ENCODE data around the gene SETD1B. TPM values are rescaled to one million over a fixed set of nuclear protein-coding genes. Genes with fewer than 3 reads are reported as not detected.
A peak's percentile ranks its signal among the peaks of the same experiment; 100 is the strongest.

SETD1B gene
- total and polyA plus RNA-seq, 5 donors, result 7.6 to 14.9 (median 13.0) TPM

- intact Hi-C loops (cut with DNase I), result no loop called here
- no peaks in the 10 kb centered on the region for H3K27me3 ChIP-seq (ENCODE audit: control insufficient read depth, insufficient read depth)
- ATAC-seq (no peak), DNase-seq (peak in 1 of 3 donors; percentile 13)
- H3K4me3 ChIP-seq (ENCODE audit: low read length), result no peak overlapping the region
- 95% methylated on average over 11 of the region's 11 CpGs for WGBS
- no peak overlapping the region for H3K27ac ChIP-seq (ENCODE audit: low read length)
- H3K9me3 ChIP-seq (ENCODE audit: control insufficient read depth, low read length), result no peaks in the 10 kb centered on the region
- no peaks in the 10 kb centered on the region for H3K4me1 ChIP-seq (ENCODE audit: control insufficient read depth, insufficient read depth, low read length)
Observed at GRCh38 chr12:121780429-121780828, 23.4 kb upstream of the SETD1B start.

DNA sequence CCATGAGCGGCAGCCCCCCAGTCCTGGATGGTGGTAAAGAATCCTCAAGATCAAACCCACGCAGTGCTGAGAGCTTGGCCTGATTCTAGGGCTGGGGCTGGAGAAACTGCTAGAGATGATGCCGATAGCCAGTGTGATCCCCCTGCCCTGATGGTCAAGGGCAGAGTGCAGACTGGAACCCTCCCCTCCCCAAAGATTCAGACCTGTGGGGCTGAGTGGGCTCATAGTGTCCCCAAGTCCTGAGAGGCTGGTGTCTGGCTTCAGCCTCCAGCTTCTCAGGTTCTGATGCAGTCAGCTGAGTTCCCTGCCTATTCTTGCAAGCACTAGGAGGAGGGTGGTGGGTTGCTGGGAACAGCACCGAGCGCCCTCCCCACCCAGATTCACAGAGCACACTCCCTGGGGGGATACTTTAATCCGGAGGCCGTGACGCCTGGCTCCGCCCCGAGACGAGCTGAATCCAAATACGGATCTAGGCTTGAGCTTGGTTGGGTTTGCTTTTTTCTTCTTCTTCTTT lies 22.3 kb upstream of the SETD1B start:
- DNase-seq (peak in 2 of 3 donors; percentile 72 to 73), ATAC-seq (peak; percentile 18 to 33)
- H3K9me3 ChIP-seq (ENCODE audit: control insufficient read depth, low read length), result no peaks in the 10 kb centered on the region
- H3K4me1 ChIP-seq (ENCODE audit: control insufficient read depth, insufficient read depth, low read length), result no peaks in the 10 kb centered on the region
- WGBS, result 39% methylated on average over 12 of the region's 12 CpGs
- no peak overlapping the region for H3K4me3 ChIP-seq (ENCODE audit: low read length)
- H3K27ac ChIP-seq (ENCODE audit: low read length), result no peak overlapping the region
- no peaks in the 10 kb centered on the region for H3K27me3 ChIP-seq (ENCODE audit: control insufficient read depth, insufficient read depth)
- intact Hi-C loops (cut with DNase I), result no loop called here

- intact Hi-C loops (cut with DNase I), result no loop called here
- H3K9me3 ChIP-seq (ENCODE audit: control insufficient read depth, low read length), result no peaks in the 10 kb centered on the region
- WGBS, result 40% methylated on average over 14 of the region's 14 CpGs
- DNase-seq (peak in 1 of 3 donors; percentile 26), ATAC-seq (peak; percentile 9 to 22)
- no peaks in the 10 kb centered on the region for H3K27me3 ChIP-seq (ENCODE audit: control insufficient read depth, insufficient read depth)
- no peak overlapping the region for H3K27ac ChIP-seq (ENCODE audit: low read length)
- no peaks in the 10 kb centered on the region for H3K4me1 ChIP-seq (ENCODE audit: control insufficient read depth, insufficient read depth, low read length)
- no peak overlapping the region for H3K4me3 ChIP-seq (ENCODE audit: low read length)
Observed at GRCh38 chr12:121781998-121782979, 21.5 kb upstream of the SETD1B start.

DNA sequence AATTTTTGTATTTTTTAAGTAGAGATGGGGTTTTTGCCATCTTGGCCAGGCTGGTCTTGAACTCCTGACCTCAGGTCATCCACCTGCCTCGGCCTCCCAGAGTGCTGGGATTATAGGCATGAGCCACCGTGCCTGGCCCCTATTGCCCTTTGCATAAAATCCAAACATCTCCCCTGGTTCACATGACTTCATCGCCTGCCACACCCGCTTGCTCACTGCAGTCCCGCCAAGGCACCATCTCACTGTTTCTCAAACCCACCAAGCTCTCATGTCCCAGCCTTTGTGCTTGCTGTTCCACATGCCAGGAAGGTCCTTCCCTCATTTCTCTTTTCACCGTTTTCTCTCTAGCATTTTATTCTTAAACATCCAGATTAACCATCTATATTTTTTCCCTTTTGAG lies 20.0 kb upstream of the SETD1B start:
- Histone ChIP-seq H3K27ac (ENCODE audit: low read length) (no peak overlapping the region), H3K4me1 (ENCODE audit: control insufficient read depth, insufficient read depth, low read length) (no peaks in the 10 kb centered on the region), H3K27me3 (ENCODE audit: control insufficient read depth, insufficient read depth) (no peaks in the 10 kb centered on the region), H3K9me3 (ENCODE audit: control insufficient read depth, low read length) (no peaks in the 10 kb centered on the region), H3K4me3 (ENCODE audit: low read length) (no peak overlapping the region)
- WGBS, result 77% methylated on average over 6 of the region's 6 CpGs
- DNase-seq, result peak in 1 of 3 donors; percentile 24
- ATAC-seq, result no peak
- intact Hi-C loops (cut with DNase I), result no loop called here

GRCh38 chr12:121784460-121784859 lies 19.3 kb upstream of the SETD1B start:
- Histone ChIP-seq H3K9me3 (ENCODE audit: control insufficient read depth, low read length) (no peaks in the 10 kb centered on the region), H3K27me3 (ENCODE audit: control insufficient read depth, insufficient read depth) (no peaks in the 10 kb centered on the region), H3K4me1 (ENCODE audit: control insufficient read depth, insufficient read depth, low read length) (no peaks in the 10 kb centered on the region), H3K27ac (ENCODE audit: low read length) (no peak overlapping the region), H3K4me3 (ENCODE audit: low read length) (no peak overlapping the region)
- intact Hi-C loops (cut with DNase I), result no loop called here
- 49% methylated on average over 6 of the region's 6 CpGs for WGBS
- no peak for ATAC-seq
- peak in 1 of 3 donors; percentile 22 for DNase-seq

GRCh38 chr12:121786440-121786825 lies 17.4 kb upstream of the SETD1B start:
- ATAC-seq, result peak in 1 of 2 donors; percentile 14
- Histone ChIP-seq H3K27ac (ENCODE audit: low read length) (no peak overlapping the region), H3K4me1 (ENCODE audit: control insufficient read depth, insufficient read depth, low read length) (no peaks in the 10 kb centered on the region), H3K4me3 (ENCODE audit: low read length) (no peak overlapping the region), H3K27me3 (ENCODE audit: control insufficient read depth, insufficient read depth) (no peaks in the 10 kb centered on the region), H3K9me3 (ENCODE audit: control insufficient read depth, low read length) (no peaks in the 10 kb centered on the region)
- peak in 1 of 3 donors; percentile 49 for DNase-seq
- intact Hi-C loops (cut with DNase I), result no loop called here
- 63% methylated on average over 6 of the region's 6 CpGs for WGBS

- intact Hi-C loops (cut with DNase I), result no loop called here
- peak in 1 of 3 donors; percentile 61 for DNase-seq
- Histone ChIP-seq H3K4me3 (ENCODE audit: low read length) (no peak overlapping the region), H3K27ac (ENCODE audit: low read length) (no peak overlapping the region), H3K27me3 (ENCODE audit: control insufficient read depth, insufficient read depth) (no peaks in the 10 kb centered on the region), H3K9me3 (ENCODE audit: control insufficient read depth, low read length) (no peaks in the 10 kb centered on the region), H3K4me1 (ENCODE audit: control insufficient read depth, insufficient read depth, low read length) (no peaks in the 10 kb centered on the region)
- WGBS, result 83% methylated on average over 17 of the region's 17 CpGs
- no peak for ATAC-seq
Observed at GRCh38 chr12:121787063-121788025, 16.5 kb upstream of the SETD1B start.

DNA sequence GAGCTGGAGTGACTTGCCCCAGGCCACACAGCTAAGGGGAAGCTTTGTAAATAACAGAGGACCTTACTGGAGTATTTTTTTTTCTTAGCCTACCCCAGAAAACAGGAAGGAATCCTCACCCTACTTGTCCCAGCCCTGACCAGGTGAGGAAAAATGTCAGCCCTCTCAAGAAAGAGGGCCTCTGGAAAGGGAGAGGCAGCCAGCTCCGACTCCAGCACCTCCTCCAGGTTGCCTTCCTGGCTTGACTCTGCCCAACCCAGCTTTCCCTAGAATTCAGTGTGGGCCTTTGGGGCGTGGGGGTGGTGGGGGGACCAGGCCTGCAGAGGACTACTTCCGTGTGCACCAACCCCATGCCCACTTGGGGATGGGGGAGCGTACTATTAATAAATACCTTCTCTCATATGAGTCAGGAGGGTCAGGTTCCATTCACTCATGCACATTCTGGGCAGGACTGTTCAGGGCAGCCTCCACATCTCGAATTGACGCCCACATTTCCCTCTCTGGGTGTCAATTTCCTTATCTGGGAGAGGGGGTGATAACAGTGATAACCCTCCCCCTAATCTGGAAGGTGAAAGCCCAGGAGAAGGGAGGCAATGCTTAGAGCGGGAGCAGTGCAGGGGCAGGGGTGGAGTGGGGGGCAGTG lies 15.5 kb upstream of the SETD1B start:
- no peak for ATAC-seq
- DNase-seq, result peak in 1 of 3 donors; percentile 19
- Histone ChIP-seq H3K4me3 (ENCODE audit: low read length) (no peak overlapping the region), H3K27ac (ENCODE audit: low read length) (no peak overlapping the region), H3K4me1 (ENCODE audit: control insufficient read depth, insufficient read depth, low read length) (no peaks in the 10 kb centered on the region), H3K9me3 (ENCODE audit: control insufficient read depth, low read length) (no peaks in the 10 kb centered on the region), H3K27me3 (ENCODE audit: control insufficient read depth, insufficient read depth) (no peaks in the 10 kb centered on the region)
- intact Hi-C loops (cut with DNase I), result no loop called here
- 70% methylated on average over 7 of the region's 7 CpGs for WGBS

- Histone ChIP-seq H3K4me1 (ENCODE audit: control insufficient read depth, insufficient read depth, low read length) (no peaks in the 10 kb centered on the region), H3K27me3 (ENCODE audit: control insufficient read depth, insufficient read depth) (no peaks in the 10 kb centered on the region), H3K9me3 (ENCODE audit: control insufficient read depth, low read length) (no peaks in the 10 kb centered on the region), H3K4me3 (ENCODE audit: low read length) (no peak overlapping the region), H3K27ac (ENCODE audit: low read length) (peak overlapping the region; percentile 31)
- no peak for ATAC-seq
- 51% methylated on average over 13 of the region's 13 CpGs for WGBS
- DNase-seq, result peak in 1 of 3 donors; percentile 72
- intact Hi-C loops (cut with DNase I), result no loop called here
Observed at GRCh38 chr12:121789233-121789781, 14.5 kb upstream of the SETD1B start.
